ENCODE measurements around the gene TRAPPC12.
"Not testable (repeated sequence)": the region's sequence is repeated elsewhere in the genome, so short reads cannot be mapped to it uniquely, and the experiment has no call there.

Gene TRAPPC12

GRCh38 chr2:3369340-3370181, 9.9 kb upstream of the TRAPPC12 start:
- DNase-seq (ENCODE audit: low read depth) = not testable (repeated sequence)

- DNase-seq (ENCODE audit: low read depth) = no peak
These were observed 2.7 kb upstream of the TRAPPC12 start for GRCh38 chr2:3376821-3377220.

- DNase-seq (ENCODE audit: low read depth) = no peak
These were observed 2.2 kb upstream of the TRAPPC12 start for GRCh38 chr2:3377279-3377611.

- DNase-seq (ENCODE audit: low read depth) = peak; percentile 94
These were observed 1.7 kb upstream of the TRAPPC12 start, which contains the start of gene EIPR1 for GRCh38 chr2:3377612-3378432. Gene EIPR1, minus strand, starts transcription at chr2:3377818. Its CDS starts 129 bp downstream, at chr2:3377689.

GRCh38 chr2:3379339-3379646, 201 bp upstream of the TRAPPC12 start:
- no peak for DNase-seq (ENCODE audit: low read depth)

- DNase-seq (ENCODE audit: low read depth) = no peak
These were observed 7.0 kb downstream of the TRAPPC12 start for GRCh38 chr2:3386448-3386958.

- no peak for DNase-seq (ENCODE audit: low read depth)
These were observed 7.5 kb downstream of the TRAPPC12 start for GRCh38 chr2:3387011-3387410.

GRCh38 chr2:3387644-3388411, 8.3 kb downstream of the TRAPPC12 start:
- no peak for DNase-seq (ENCODE audit: low read depth)

- DNase-seq (ENCODE audit: low read depth) = no peak
These were observed 8.9 kb downstream of the TRAPPC12 start for GRCh38 chr2:3388412-3388738.

GRCh38 chr2:3389193-3389592, 9.7 kb downstream of the TRAPPC12 start:
- DNase-seq (ENCODE audit: low read depth) = no peak

- no peak for DNase-seq (ENCODE audit: low read depth)
These were observed 10.5 kb downstream of the TRAPPC12 start for GRCh38 chr2:3390041-3390440.

GRCh38 chr2:3392216-3392615, 12.7 kb downstream of the TRAPPC12 start:
- no peak for DNase-seq (ENCODE audit: low read depth)

GRCh38 chr2:3396920-3397559, 17.5 kb downstream of the TRAPPC12 start:
- no peak for DNase-seq (ENCODE audit: low read depth)

- no peak for DNase-seq (ENCODE audit: low read depth)
These were observed 19.4 kb downstream of the TRAPPC12 start for GRCh38 chr2:3398857-3399256.

GRCh38 chr2:3399381-3399780, 19.9 kb downstream of the TRAPPC12 start:
- no peak for DNase-seq (ENCODE audit: low read depth)

GRCh38 chr2:3399829-3400228, 20.3 kb downstream of the TRAPPC12 start:
- DNase-seq (ENCODE audit: low read depth) = no peak

- no peak for DNase-seq (ENCODE audit: low read depth)
These were observed 24.3 kb downstream of the TRAPPC12 start for GRCh38 chr2:3403587-3404334.

- DNase-seq (ENCODE audit: low read depth) = no peak
These were observed 24.9 kb downstream of the TRAPPC12 start for GRCh38 chr2:3404349-3404894.

GRCh38 chr2:3405307-3405706, 25.8 kb downstream of the TRAPPC12 start:
- no peak for DNase-seq (ENCODE audit: low read depth)

- no peak for DNase-seq (ENCODE audit: low read depth)
These were observed 26.4 kb downstream of the TRAPPC12 start for GRCh38 chr2:3405876-3406275.

- no peak for DNase-seq (ENCODE audit: low read depth)
These were observed 27.0 kb downstream of the TRAPPC12 start for GRCh38 chr2:3406501-3406900.

Measured in stimulated activated CD8-positive, alpha-beta memory T cell treated with anti-CD3 and anti-CD28 coated beads, Interleukin-15, amount 100 ng/mL, for 1 hour (primary cell).